B cell (primary cell): ENCODE data around the gene CRAMP1. TPM values are rescaled to one million over a fixed set of nuclear protein-coding genes. Genes with fewer than 3 reads are reported as not detected.

Experiments
- ATAC-seq: fragments of 200-7000 bp; cut with Tn5 transposase; one replicate; pipeline ENCODE4 v1.10.0; 2021; ENCODE audit warnings: low read depth, mild to moderate bottlenecking, moderate number of reproducible peaks, moderate library complexity
- CTCF ChIA-PET: fragments of 350-600 bp; sonication (Branson Sonifier 250); formaldehyde crosslinking; loops from one replicate; lab custom pipeline; 2021; ENCODE audit warnings: antibody characterized with exemption, inconsistent platforms; lab: Charles Lee
- POLR2A ChIA-PET: fragments of 350-600 bp; sonication (Branson Sonifier 250); formaldehyde crosslinking; loops from one replicate; lab custom pipeline; 2021; ENCODE audit warnings: antibody characterized with exemption; lab: Charles Lee
- DNase-seq: peaks from one replicate; pipeline ENCODE4 v3.0.0; 2013
- H2AFZ ChIP-seq: 2 replicates; pipeline ENCODE4 v1.6.1; 2012; ENCODE audit warnings: mild to moderate bottlenecking, low read depth, low read length; ENCODE audit not compliant: insufficient read depth, poor library complexity, severe bottlenecking
- H3K27ac ChIP-seq, 2 donors: 1 replicate in 1 of 2; 2 replicates in 1 of 2; pipeline ENCODE4 v1.5.1; 2012 to 2013; ENCODE audit warnings: low read length in 2 of 2, mild to moderate bottlenecking in 2 of 2, moderate library complexity in 1 of 2
- H3K27me3 ChIP-seq, 4 experiments: fragments of 200-600 bp in 1 of 4; sonication (generic) in 1 of 4; replicated peaks in 1 of 4; 1 replicate in 2 of 4; 2 replicates in 2 of 4; pipeline versions ENCODE4 v1.6.1 to v1.7.0; 2013 to 2016; ENCODE audit warnings: low read length in 3 of 4, mild to moderate bottlenecking in 2 of 4, mixed read lengths in 1 of 4, moderate library complexity in 1 of 4; ENCODE audit not compliant: insufficient read depth in 4 of 4, control insufficient read depth in 3 of 4; ENCODE audit errors: control extremely low read depth in 1 of 4
- H3K36me3 ChIP-seq, 2 experiments: replicated peaks in 1 of 2; 1 replicate in 1 of 2; 2 replicates in 1 of 2; pipeline versions ENCODE4 v1.6.1 to v1.7.1; 2013; ENCODE audit warnings: low read length in 1 of 2; ENCODE audit not compliant: insufficient read depth in 2 of 2, control insufficient read depth in 1 of 2; ENCODE audit errors: control extremely low read depth in 1 of 2, extremely low read depth in 1 of 2
- H3K4me1 ChIP-seq, 2 donors: fragments of 200-600 bp in 1 of 2; sonication (generic) in 1 of 2; 1 replicate in 1 of 2; 2 replicates in 1 of 2; pipeline versions ENCODE4 v1.5.1 to v1.6.1; 2013 to 2017; ENCODE audit warnings: low read length in 2 of 2; ENCODE audit not compliant: control insufficient read depth in 2 of 2, insufficient read depth in 2 of 2
- H3K4me2 ChIP-seq: replicated peaks from 2 replicates; pipeline ENCODE3; 2012; ENCODE audit warnings: mild to moderate bottlenecking, low read depth, low read length; ENCODE audit not compliant: poor library complexity, severe bottlenecking
- H3K4me3 ChIP-seq, 5 experiments: fragments of 200-600 bp in 1 of 5; sonication (generic) in 1 of 5; 1 replicate in 3 of 5; 2 replicates in 2 of 5; pipeline versions ENCODE4 v1.5.1 to v1.7.0; 2011 to 2016; ENCODE audit warnings: low read length in 4 of 5, mild to moderate bottlenecking in 4 of 5, low read depth in 2 of 5, control low read depth in 1 of 5, moderate library complexity in 1 of 5; ENCODE audit not compliant: insufficient read depth in 1 of 5; ENCODE audit errors: control extremely low read depth in 1 of 5, extremely low read depth in 1 of 5
- H3K79me2 ChIP-seq: fragments of 200-600 bp; sonication (generic); one replicate; pipeline ENCODE4 v1.6.0; 2016; ENCODE audit warnings: low read length; ENCODE audit not compliant: control insufficient read depth, insufficient read depth
- H3K9ac ChIP-seq: fragments of 200-600 bp; sonication (generic); 2 replicates; pipeline ENCODE4 v1.6.1; 2017; ENCODE audit warnings: mild to moderate bottlenecking, low read length, moderate library complexity
- H3K9me3 ChIP-seq, 3 donors: one replicate each; pipeline versions ENCODE4 v1.6.1 to v1.7.1; 2013; ENCODE audit warnings: low read length in 2 of 3; ENCODE audit not compliant: control insufficient read depth in 2 of 3, insufficient read depth in 1 of 3; ENCODE audit errors: control extremely low read depth in 1 of 3
- H4K20me1 ChIP-seq: 2 replicates; pipeline ENCODE4 v1.6.0; 2012; ENCODE audit warnings: mild to moderate bottlenecking, low read length; ENCODE audit not compliant: insufficient read depth, control insufficient read depth, poor library complexity, severe bottlenecking
- H3K27ac Mint-ChIP-seq: one replicate; pipeline ENCODE4 v1.8.0; 2021; ENCODE audit warnings: mixed read lengths
- H3K27me3 Mint-ChIP-seq: one replicate; pipeline ENCODE4 v1.8.0; 2021; ENCODE audit warnings: mixed read lengths
- H3K4me1 Mint-ChIP-seq: one replicate; pipeline ENCODE4 v1.8.0; 2021; ENCODE audit warnings: mixed read lengths
- H3K4me3 Mint-ChIP-seq: one replicate; pipeline ENCODE4 v1.8.0; 2021; ENCODE audit warnings: mixed read lengths
- H3K9me3 Mint-ChIP-seq: one replicate; pipeline ENCODE4 v1.8.0; 2022; ENCODE audit warnings: mixed read lengths; ENCODE audit not compliant: insufficient read depth
- EZH2 ChIP-seq: IDR thresholded peaks from 2 replicates; pipeline ENCODE4 v1.6.1; 2012; ENCODE audit warnings: borderline replicate concordance, low read depth, mild to moderate bottlenecking, moderate library complexity, low read length; ENCODE audit not compliant: insufficient read depth, poor library complexity, severe bottlenecking
- WGBS: methylation state at CpG from one replicate; pipeline ENCODE4 v1.1.5; 2013; ENCODE audit warnings: missing lambda C conversion rate; ENCODE audit not compliant: insufficient coverage; 5-methylcytosine and 5-hydroxymethylcytosine counted together
- intact Hi-C: fragments of 100-400 bp; cut with micrococcal nuclease; formaldehyde crosslinking; loops from one replicate; pipeline ENCODE4 v1.10.0; 2022
- polyA plus RNA-seq: library from polyadenylated mRNA; depleted of rRNA; stranded (reverse); fragments of >200 nt; gene quantifications from 2 replicates; pipeline ENCODE4 v1.2.3, GENCODE V29; 2012
- total RNA-seq, 2 donors: library from RNA; stranded (reverse); fragments of 120-200 nt in 1 of 2; gene quantifications; 1 replicate in 1 of 2; 2 replicates in 1 of 2; pipeline versions ENCODE4 v1.2.3 to v1.2.4, GENCODE V29; 2013 to 2022
- TF ChIP-seq, protein P1 (sequence below): fragments of 200-600 bp; IDR thresholded peaks from one replicate; pipeline ENCODE4 v1.8.0; 2022; ENCODE audit warnings: antibody characterized with exemption, mild to moderate bottlenecking

The CRAMP1 gene
- total and polyA plus RNA-seq, 2 donors (not counting 1 experiment from before 2014, with no cell fraction given): 21.0 to 33.9 TPM

DNA sequence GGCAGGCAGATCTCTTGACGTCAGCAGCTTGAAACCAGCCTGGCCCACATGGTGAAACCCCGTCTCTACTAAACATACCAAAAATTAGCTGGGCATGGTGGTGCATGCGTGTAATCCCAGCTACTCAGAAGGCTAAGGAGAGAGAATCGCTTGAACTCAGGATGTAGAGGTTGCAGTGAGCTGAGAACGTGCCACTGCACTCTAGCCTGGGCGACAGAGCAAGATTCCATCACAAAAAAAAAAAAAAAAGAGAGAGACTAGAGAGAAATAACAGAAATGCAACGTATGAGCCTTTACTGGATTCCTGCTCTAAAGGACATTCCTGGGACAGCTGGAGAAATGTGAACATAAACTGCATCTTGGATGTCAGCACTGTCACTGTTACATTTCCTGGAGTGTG, 11.1 kb upstream of the CRAMP1 start:
- H3K4me2 ChIP-seq: no peak overlapping the region
- Mint-ChIP-seq H3K4me3 (no peak overlapping the region), H3K27ac (no peak overlapping the region), H3K9me3 (no peaks in the 10 kb centered on the region), H3K27me3 (no peaks in the 10 kb centered on the region), H3K4me1 (no peaks in the 10 kb centered on the region)
- TF ChIP-seq EZH2: no peak
- TF ChIP-seq, protein P1, sequence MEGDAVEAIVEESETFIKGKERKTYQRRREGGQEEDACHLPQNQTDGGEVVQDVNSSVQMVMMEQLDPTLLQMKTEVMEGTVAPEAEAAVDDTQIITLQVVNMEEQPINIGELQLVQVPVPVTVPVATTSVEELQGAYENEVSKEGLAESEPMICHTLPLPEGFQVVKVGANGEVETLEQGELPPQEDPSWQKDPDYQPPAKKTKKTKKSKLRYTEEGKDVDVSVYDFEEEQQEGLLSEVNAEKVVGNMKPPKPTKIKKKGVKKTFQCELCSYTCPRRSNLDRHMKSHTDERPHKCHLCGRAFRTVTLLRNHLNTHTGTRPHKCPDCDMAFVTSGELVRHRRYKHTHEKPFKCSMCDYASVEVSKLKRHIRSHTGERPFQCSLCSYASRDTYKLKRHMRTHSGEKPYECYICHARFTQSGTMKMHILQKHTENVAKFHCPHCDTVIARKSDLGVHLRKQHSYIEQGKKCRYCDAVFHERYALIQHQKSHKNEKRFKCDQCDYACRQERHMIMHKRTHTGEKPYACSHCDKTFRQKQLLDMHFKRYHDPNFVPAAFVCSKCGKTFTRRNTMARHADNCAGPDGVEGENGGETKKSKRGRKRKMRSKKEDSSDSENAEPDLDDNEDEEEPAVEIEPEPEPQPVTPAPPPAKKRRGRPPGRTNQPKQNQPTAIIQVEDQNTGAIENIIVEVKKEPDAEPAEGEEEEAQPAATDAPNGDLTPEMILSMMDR: no peak
- ATAC-seq (no peak), DNase-seq (no peak)
- no peaks in the 10 kb centered on the region for H3K27me3 ChIP-seq
- H3K4me1 ChIP-seq: no peaks in the 10 kb centered on the region
- no peaks in the 10 kb centered on the region for H4K20me1 ChIP-seq
- no peak overlapping the region for H3K9ac ChIP-seq
- no peaks in the 10 kb centered on the region for H3K79me2 ChIP-seq
- no peaks in the 10 kb centered on the region for H3K9me3 ChIP-seq
- H3K4me3 ChIP-seq: no peak overlapping the region
- 98% methylated on average over 5 of the region's 7 CpGs for WGBS
- POLR2A ChIA-PET: no interaction called here
- H3K27ac ChIP-seq: no peak overlapping the region
- H2AFZ ChIP-seq: no peak overlapping the region
- intact Hi-C loops: no loop called here
- H3K36me3 ChIP-seq: no peaks in the 10 kb centered on the region
- CTCF ChIA-PET: no interaction called here

DNA sequence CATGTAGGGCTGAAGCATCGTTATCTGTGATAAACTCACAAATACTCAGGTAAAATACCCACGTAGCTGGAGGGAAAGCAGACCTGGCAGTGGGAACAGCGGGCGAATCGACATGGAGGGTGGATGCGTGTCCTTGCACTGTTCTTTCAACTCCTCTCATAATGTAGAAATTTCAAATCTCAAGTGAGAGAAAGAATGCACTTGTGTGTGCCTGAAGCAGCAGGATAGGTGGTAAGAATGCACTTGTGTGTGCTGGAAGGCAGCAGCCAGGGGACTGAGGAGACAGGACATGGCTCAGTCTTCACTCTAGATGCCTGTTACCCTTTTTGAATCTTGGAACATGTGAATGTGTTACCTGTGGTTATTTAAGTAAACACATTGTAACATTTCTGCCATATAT, 10.7 kb upstream of the CRAMP1 start:
- no peaks in the 10 kb centered on the region for H3K4me1 ChIP-seq
- H3K4me3 Mint-ChIP-seq: no peak overlapping the region
- DNase-seq: no peak
- H3K9me3 Mint-ChIP-seq: no peaks in the 10 kb centered on the region
- no peaks in the 10 kb centered on the region for H3K79me2 ChIP-seq
- no peak for ATAC-seq
- H3K4me1 Mint-ChIP-seq: no peaks in the 10 kb centered on the region
- H4K20me1 ChIP-seq: no peaks in the 10 kb centered on the region
- H3K4me3 ChIP-seq: no peak overlapping the region
- H3K9ac ChIP-seq: no peak overlapping the region
- no peaks in the 10 kb centered on the region for H3K27me3 Mint-ChIP-seq
- ChIA-PET CTCF (no interaction called here), POLR2A (no interaction called here)
- H2AFZ ChIP-seq: no peak overlapping the region
- 100% methylated on average over 2 of the region's 6 CpGs for WGBS
- no peaks in the 10 kb centered on the region for H3K36me3 ChIP-seq
- no peaks in the 10 kb centered on the region for H3K27me3 ChIP-seq
- no peak overlapping the region for H3K27ac Mint-ChIP-seq
- H3K9me3 ChIP-seq: no peaks in the 10 kb centered on the region
- intact Hi-C loops: no loop called here
- TF ChIP-seq, protein P1: no peak
- no peak for TF ChIP-seq EZH2
- no peak overlapping the region for H3K4me2 ChIP-seq
- H3K27ac ChIP-seq: no peak overlapping the region
